RWPE1 (cell line): ENCODE measurements around the gene TRAPPC12.
A peak's percentile ranks its signal among the peaks of the same experiment; 100 is the strongest.

Source experiments
- CTCF ChIA-PET: fragments of 350-600 bp; sonication (Branson Sonifier 250); formaldehyde crosslinking; extraction: SDS; loops from one replicate; lab custom pipeline; 2021; lab: Yijun Ruan, JAX
- POLR2A ChIA-PET: fragments of 400-600 bp; formaldehyde crosslinking; extraction: SDS; loops from one replicate; lab custom pipeline; 2020; ENCODE audit warnings: antibody characterized with exemption; ENCODE audit not compliant: low non-redundant PET; lab: Yijun Ruan, JAX
- DNase-seq: peaks from one replicate; pipeline ENCODE4 v3.0.0; 2012; ENCODE audit warnings: low spot score
- H3K27ac ChIP-seq: fragments of 450-650 bp; 2 replicates; pipeline ENCODE4 v1.5.1; 2017
- TF ChIP-seq, protein P1 (sequence below): fragments of 450-650 bp; conservative IDR thresholded peaks from 2 replicates; pipeline ENCODE4 v1.5.1; 2017; ENCODE audit warnings: low read depth, mild to moderate bottlenecking

The TRAPPC12 gene

GRCh38 chr2:3379339-3379646, 201 bp upstream of the TRAPPC12 start:
- TF ChIP-seq, protein P1, sequence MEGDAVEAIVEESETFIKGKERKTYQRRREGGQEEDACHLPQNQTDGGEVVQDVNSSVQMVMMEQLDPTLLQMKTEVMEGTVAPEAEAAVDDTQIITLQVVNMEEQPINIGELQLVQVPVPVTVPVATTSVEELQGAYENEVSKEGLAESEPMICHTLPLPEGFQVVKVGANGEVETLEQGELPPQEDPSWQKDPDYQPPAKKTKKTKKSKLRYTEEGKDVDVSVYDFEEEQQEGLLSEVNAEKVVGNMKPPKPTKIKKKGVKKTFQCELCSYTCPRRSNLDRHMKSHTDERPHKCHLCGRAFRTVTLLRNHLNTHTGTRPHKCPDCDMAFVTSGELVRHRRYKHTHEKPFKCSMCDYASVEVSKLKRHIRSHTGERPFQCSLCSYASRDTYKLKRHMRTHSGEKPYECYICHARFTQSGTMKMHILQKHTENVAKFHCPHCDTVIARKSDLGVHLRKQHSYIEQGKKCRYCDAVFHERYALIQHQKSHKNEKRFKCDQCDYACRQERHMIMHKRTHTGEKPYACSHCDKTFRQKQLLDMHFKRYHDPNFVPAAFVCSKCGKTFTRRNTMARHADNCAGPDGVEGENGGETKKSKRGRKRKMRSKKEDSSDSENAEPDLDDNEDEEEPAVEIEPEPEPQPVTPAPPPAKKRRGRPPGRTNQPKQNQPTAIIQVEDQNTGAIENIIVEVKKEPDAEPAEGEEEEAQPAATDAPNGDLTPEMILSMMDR: no peak
- POLR2A ChIA-PET: no interaction called here
- peak overlapping the region; percentile 85 for H3K27ac ChIP-seq
- no peak for DNase-seq
- CTCF ChIA-PET: interaction anchor here (0.6 to 0.7 kb wide), 3 partner anchors 60 to 1713 kb away, joined by 3 read pairs; no protein-coding TSS in a partner anchor

- ChIA-PET POLR2A (no interaction called here), CTCF (no interaction called here)
- no peak for DNase-seq
- no peak overlapping the region for H3K27ac ChIP-seq
- TF ChIP-seq, protein P1: no peak
These were observed 7.0 kb downstream of the TRAPPC12 start for GRCh38 chr2:3386448-3386958.

- DNase-seq: no peak
- TF ChIP-seq, protein P1: no peak
- no peak overlapping the region for H3K27ac ChIP-seq
- ChIA-PET POLR2A (no interaction called here), CTCF (interaction anchor here (0.6 kb wide), 1 partner anchor 725 kb away, joined by 3 read pairs; no protein-coding TSS in a partner anchor)
These were observed 7.5 kb downstream of the TRAPPC12 start for GRCh38 chr2:3387011-3387410.

GRCh38 chr2:3387644-3388411, 8.3 kb downstream of the TRAPPC12 start:
- H3K27ac ChIP-seq: no peak overlapping the region
- DNase-seq: no peak
- POLR2A ChIA-PET: no interaction called here
- CTCF ChIA-PET: interaction anchor here (0.6 kb wide), 1 partner anchor 725 kb away, joined by 3 read pairs; no protein-coding TSS in a partner anchor
- TF ChIP-seq, protein P1: no peak

- TF ChIP-seq, protein P1: no peak
- POLR2A ChIA-PET: no interaction called here
- CTCF ChIA-PET: no interaction called here
These were observed 8.9 kb downstream of the TRAPPC12 start for GRCh38 chr2:3388412-3388738.

GRCh38 chr2:3389193-3389592, 9.7 kb downstream of the TRAPPC12 start:
- TF ChIP-seq, protein P1: no peak
- ChIA-PET CTCF (interaction anchor here (0.6 kb wide), 1 partner anchor 29 kb away, joined by 3 read pairs; no protein-coding TSS in a partner anchor), POLR2A (no interaction called here)
- DNase-seq: no peak
- H3K27ac ChIP-seq: no peak overlapping the region

More at GRCh38 chr2:3388412-3388738, 8.9 kb downstream of the TRAPPC12 start:
- H3K27ac ChIP-seq: no peak overlapping the region
- DNase-seq: no peak
